OCI-LY3 (cell line): ENCODE data around the gene LRRC37B.
"Not testable (repeated sequence)": the region's sequence is repeated elsewhere in the genome, so short reads cannot be mapped to it uniquely, and the experiment has no call there.

Source experiments
- CTCF ChIP-seq: fragments of 200-600, 300-600 bp; sonication (generic); IDR thresholded peaks from 2 replicates; pipeline ENCODE4 v1.5.1; 2014; ENCODE audit warnings: antibody characterized with exemption, low read length, low read depth
- EZH2phosphoT487 ChIP-seq: fragments of 200-600 bp; shearing (Covaris generic); IDR thresholded peaks from 2 replicates; pipeline ENCODE4 v1.6.1; 2018; ENCODE audit warnings: antibody characterized with exemption, mixed run types, low read depth

- TF ChIP-seq CTCF, EZH2phosphoT487: not testable (repeated sequence)
These were observed 33.1 kb downstream of the LRRC37B start for GRCh38 chr17:32040246-32040645.
